GM23248 (cell line): ENCODE measurements around the gene GLS. TPM values are rescaled to one million over a fixed set of nuclear protein-coding genes. Genes with fewer than 3 reads are reported as not detected.

Experiments used
- DNase-seq: peaks from one replicate; pipeline ENCODE4 v3.0.0-alpha.2; 2015
- H2AFZ ChIP-seq: fragments of 200-600 bp; sonication (generic); 2 replicates; pipeline ENCODE4 v1.6.1; 2016; ENCODE audit warnings: antibody characterized with exemption
- H3F3A ChIP-seq: fragments of 200-600 bp; sonication (generic); 2 replicates; pipeline ENCODE4 v1.6.1; 2016; ENCODE audit warnings: mild to moderate bottlenecking, antibody characterized with exemption, mixed run types; ENCODE audit not compliant: insufficient read depth
- H3K27ac ChIP-seq: fragments of 200-600 bp; sonication (generic); 2 replicates; pipeline ENCODE4 v1.5.1; 2016; ENCODE audit warnings: mild to moderate bottlenecking
- H3K27me3 ChIP-seq: fragments of 200-600 bp; sonication (generic); replicated peaks from 2 replicates; pipeline ENCODE4 v1.6.1; 2016; ENCODE audit warnings: mild to moderate bottlenecking; ENCODE audit not compliant: insufficient read depth
- H3K36me3 ChIP-seq: fragments of 200-600 bp; sonication (generic); 2 replicates; pipeline ENCODE4 v1.6.1; 2016; ENCODE audit warnings: low read depth, mild to moderate bottlenecking
- H3K4me1 ChIP-seq: fragments of 200-600 bp; sonication (generic); 2 replicates; pipeline ENCODE4 v1.6.1; 2016; ENCODE audit warnings: mild to moderate bottlenecking; ENCODE audit not compliant: insufficient read depth
- H3K4me2 ChIP-seq: fragments of 200-600 bp; sonication (generic); one replicate; pipeline ENCODE4 v1.6.1; 2016; ENCODE audit warnings: mild to moderate bottlenecking; ENCODE audit not compliant: unreplicated experiment
- H3K4me3 ChIP-seq: fragments of 200-600 bp; sonication (generic); 2 replicates; pipeline ENCODE4 v1.5.1; 2016; ENCODE audit warnings: mild to moderate bottlenecking
- H3K79me2 ChIP-seq: fragments of 200-600 bp; sonication (generic); 2 replicates; pipeline ENCODE4 v1.6.1; 2016; ENCODE audit warnings: mild to moderate bottlenecking; ENCODE audit not compliant: insufficient read depth
- H3K9ac ChIP-seq: fragments of 200-600 bp; sonication (generic); 2 replicates; pipeline ENCODE4 v1.6.1; 2016; ENCODE audit warnings: mild to moderate bottlenecking
- H3K9me2 ChIP-seq: fragments of 200-600 bp; sonication (generic); 2 replicates; pipeline ENCODE4 v1.6.1; 2016; ENCODE audit warnings: mixed run types, mild to moderate bottlenecking, moderate library complexity; ENCODE audit not compliant: insufficient read depth
- H3K9me3 ChIP-seq: fragments of 200-600 bp; sonication (generic); one replicate; pipeline ENCODE4 v1.6.1; 2017; ENCODE audit warnings: low read depth
- H4K20me1 ChIP-seq: fragments of 200-600 bp; sonication (generic); 2 replicates; pipeline ENCODE4 v1.6.0; 2016; ENCODE audit not compliant: insufficient read depth
- EZH2 ChIP-seq: fragments of 200-600 bp; sonication (generic); IDR thresholded peaks from 2 replicates; pipeline ENCODE4 v1.6.1; 2018; ENCODE audit warnings: antibody characterized with exemption, mild to moderate bottlenecking; ENCODE audit not compliant: insufficient read depth, poor library complexity, severe bottlenecking
- EZH2phosphoT487 ChIP-seq: fragments of 200-600 bp; sonication (generic); IDR thresholded peaks from 2 replicates; pipeline ENCODE4 v1.6.1; 2018; ENCODE audit warnings: antibody characterized with exemption, moderate library complexity, mild to moderate bottlenecking, low read depth; ENCODE audit not compliant: insufficient read depth
- WGBS, 2 experiments: methylation state at CpG; one replicate each; pipeline ENCODE4 v1.1.6; 2015 to 2017; ENCODE audit warnings: low lambda C conversion rate in 2 of 2, low coverage in 1 of 2; ENCODE audit errors: missing lambda C conversion rate in 2 of 2; 5-methylcytosine and 5-hydroxymethylcytosine counted together
- in situ Hi-C: fragments of 300-500 bp; cut with MboI; formaldehyde crosslinking; loops from 2 replicates; pipeline ENCODE4 v1.15.0; 2020
- polyA plus RNA-seq: library from polyadenylated mRNA; unstranded; fragments of >200 nt; fragmentation: Nextera tagmentation; extraction: Ambion mirVana; gene quantifications from 2 replicates; pipeline ENCODE4 v1.2.1, GENCODE V29; 2016
- total RNA-seq: library from RNA; depleted of rRNA; stranded (reverse); fragments of >200 nt; shearing (Covaris generic); gene quantifications from 2 replicates; pipeline ENCODE4 v1.2.3, GENCODE V29; 2014

GLS gene
- total and polyA plus RNA-seq, 2 experiments from 2014 or later: 96.0 to 362 TPM

GRCh38 chr2:190853531-190854383, 26.9 kb upstream of the GLS start:
- Histone ChIP-seq H3K27me3 (no peaks in the 10 kb centered on the region), H3K36me3 (no peaks in the 10 kb centered on the region), H3K9me2 (no peaks in the 10 kb centered on the region; the same call in 1 of the 2 replicates), H3F3A (peaks cover 26% of the 10 kb centered on the region), H3K27ac (peak overlapping the region; percentile 28; the same call in 1 of the 2 replicates), H3K4me2 (peak overlapping the region; percentile 51), H3K4me3 (peak overlapping the region; percentile 16; the same call in 1 of the 2 replicates), H3K4me1 (peaks cover 39% of the 10 kb centered on the region), H2AFZ (peak overlapping the region; percentile 68), H3K9ac (peak overlapping the region; percentile 26; the same call in 1 of the 2 replicates), H3K79me2 (peaks cover 25% of the 10 kb centered on the region; the same call in 1 of the 2 replicates), H4K20me1 (no peaks in the 10 kb centered on the region), H3K9me3 (no peaks in the 10 kb centered on the region)
- 32 to 33% methylated on average over 2 of the region's 2 CpGs for WGBS, 2 experiments
- in situ Hi-C loops: no loop called here
- DNase-seq: peak; percentile 77
- TF ChIP-seq EZH2 (no peak), EZH2phosphoT487 (no peak)

- no peak for TF ChIP-seq EZH2phosphoT487
- TF ChIP-seq EZH2: no peak
- Histone ChIP-seq H3K9me3 (no peaks in the 10 kb centered on the region), H3K36me3 (no peaks in the 10 kb centered on the region), H3K79me2 (peaks cover 25% of the 10 kb centered on the region; the same call in 1 of the 2 replicates), H3K27me3 (no peaks in the 10 kb centered on the region), H3F3A (peaks cover 30% of the 10 kb centered on the region), H3K27ac (no peak overlapping the region), H4K20me1 (no peaks in the 10 kb centered on the region), H3K4me2 (no peak overlapping the region), H3K9me2 (no peaks in the 10 kb centered on the region; the same call in 1 of the 2 replicates), H3K4me1 (peaks cover 41% of the 10 kb centered on the region), H3K9ac (no peak overlapping the region), H3K4me3 (no peak overlapping the region), H2AFZ (no peak overlapping the region)
- in situ Hi-C loops: no loop called here
- no peak for DNase-seq
- WGBS, 2 experiments: 94 to 100% methylated on average over 1 of the region's 1 CpG
Observed at GRCh38 chr2:190854726-190855125, 25.9 kb upstream of the GLS start.

- Histone ChIP-seq H2AFZ (no peak overlapping the region), H3K4me2 (no peak overlapping the region), H3K9ac (no peak overlapping the region), H3K27ac (no peak overlapping the region), H3K4me3 (no peak overlapping the region), H3F3A (peaks cover 32% of the 10 kb centered on the region), H4K20me1 (no peaks in the 10 kb centered on the region), H3K36me3 (no peaks in the 10 kb centered on the region), H3K9me3 (no peaks in the 10 kb centered on the region), H3K9me2 (no peaks in the 10 kb centered on the region; the same call in 1 of the 2 replicates), H3K79me2 (peaks cover 22% of the 10 kb centered on the region; the same call in 1 of the 2 replicates), H3K4me1 (peaks cover 43% of the 10 kb centered on the region), H3K27me3 (no peaks in the 10 kb centered on the region)
- no peak for DNase-seq
- 94 to 96% methylated on average over 4 of the region's 4 CpGs for WGBS, 2 experiments
- TF ChIP-seq EZH2phosphoT487 (no peak), EZH2 (no peak)
- in situ Hi-C loops: no loop called here
Observed at GRCh38 chr2:190855245-190855644, 25.4 kb upstream of the GLS start.

GRCh38 chr2:190856985-190857384, 23.6 kb upstream of the GLS start:
- no peaks in the 10 kb centered on the region for H4K20me1 ChIP-seq
- no peak overlapping the region for H3K27ac ChIP-seq
- 97 to 100% methylated on average over 1 of the region's 1 CpG for WGBS, 2 experiments
- no peak for DNase-seq
- H3K4me3 ChIP-seq: no peak overlapping the region
- no peaks in the 10 kb centered on the region; the same call in 1 of the 2 replicates for H3K9me2 ChIP-seq
- TF ChIP-seq EZH2phosphoT487 (no peak), EZH2 (no peak)
- peaks cover 49% of the 10 kb centered on the region for H3F3A ChIP-seq
- no peaks in the 10 kb centered on the region for H3K9me3 ChIP-seq
- peaks cover 58% of the 10 kb centered on the region for H3K4me1 ChIP-seq
- no peak overlapping the region for H3K4me2 ChIP-seq
- no peaks in the 10 kb centered on the region for H3K36me3 ChIP-seq
- no peak overlapping the region for H2AFZ ChIP-seq
- peaks cover 12% of the 10 kb centered on the region; the same call in 1 of the 2 replicates for H3K79me2 ChIP-seq
- no peaks in the 10 kb centered on the region for H3K27me3 ChIP-seq
- no peak overlapping the region for H3K9ac ChIP-seq
- in situ Hi-C loops: no loop called here
